ENCODE results near the gene FHIP2A.
"Not testable (repeated sequence)": the region's sequence is repeated elsewhere in the genome, so short reads cannot be mapped to it uniquely, and the experiment has no call there.

Gene FHIP2A

GRCh38 chr10:114854906-114855305 lies 33.3 kb downstream of the FHIP2A start:
- Histone ChIP-seq H3K4me1 (ENCODE audit: control insufficient read depth in 5 of 5, insufficient read depth in 5 of 5, low read length in 5 of 5) (peaks cover 0 to 14% (median 0%) of the 10 kb centered on the region in 5 donors), H3K9me3 (ENCODE audit: control insufficient read depth in 5 of 5, low read length in 5 of 5) (no peaks in the 10 kb centered on the region), H3K36me3 (ENCODE audit: control insufficient read depth in 5 of 5, insufficient read depth in 5 of 5, low read length in 5 of 5) (peaks cover 42 to 70% (median 55%) of the 10 kb centered on the region in 5 donors), H3K27ac (ENCODE audit: low read depth, low read length) (no peak overlapping the region), H3K27me3 (ENCODE audit: control insufficient read depth in 5 of 5, insufficient read depth in 4 of 5, low read length in 5 of 5) (no peaks in the 10 kb centered on the region), H3K9ac (ENCODE audit: low read length in 5 of 5) (peak overlapping the region in 1 of 5 donors; percentile 23), H3K4me3 (ENCODE audit: low read depth in 1 of 5, low read length in 5 of 5) (no peak overlapping the region)

DNA sequence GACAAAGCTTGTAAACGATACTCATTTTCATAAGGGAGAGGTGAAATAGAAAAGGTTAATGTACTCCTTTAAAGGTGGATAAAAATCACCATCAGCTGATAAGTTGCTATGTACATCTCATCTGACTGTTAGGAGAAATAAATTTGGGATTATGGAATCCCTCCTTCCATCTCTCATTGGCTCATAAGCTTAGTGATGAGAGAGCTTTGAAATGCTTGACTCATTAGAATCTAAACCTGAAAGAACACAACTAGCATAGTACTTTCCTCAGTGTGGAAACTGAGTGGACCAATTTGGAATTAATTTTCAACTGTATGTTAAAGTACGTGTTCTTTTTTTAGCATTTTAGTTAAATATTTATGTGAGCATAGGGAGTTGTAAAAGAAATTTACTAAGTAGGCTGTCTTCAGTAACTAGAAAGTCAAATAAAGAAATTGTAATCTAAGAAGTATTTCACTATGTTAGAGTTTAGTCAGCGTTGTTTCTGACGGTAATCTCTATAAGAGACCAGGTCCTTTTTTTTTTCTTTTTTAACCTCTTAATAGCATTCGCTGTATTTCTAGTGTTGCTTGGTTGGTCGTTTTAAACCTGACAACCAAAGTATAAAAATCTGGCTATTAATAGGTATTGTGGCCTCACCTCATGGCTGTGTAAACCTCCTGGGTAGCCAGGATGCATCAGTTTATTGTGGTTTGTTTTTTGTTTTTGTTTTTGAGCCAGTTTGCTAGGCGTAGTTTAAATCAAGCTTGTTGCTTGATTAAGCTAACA lies 34.4 kb downstream of the FHIP2A start:
- Histone ChIP-seq H3K27me3 (ENCODE audit: control insufficient read depth in 5 of 5, insufficient read depth in 4 of 5, low read length in 5 of 5) (no peaks in the 10 kb centered on the region), H3K4me1 (ENCODE audit: control insufficient read depth in 5 of 5, insufficient read depth in 5 of 5, low read length in 5 of 5) (peaks cover 0 to 14% (median 0%) of the 10 kb centered on the region in 5 donors), H3K27ac (ENCODE audit: low read depth, low read length) (peak overlapping the region; percentile 54), H3K9me3 (ENCODE audit: control insufficient read depth in 5 of 5, low read length in 5 of 5) (no peaks in the 10 kb centered on the region), H3K36me3 (ENCODE audit: control insufficient read depth in 5 of 5, insufficient read depth in 5 of 5, low read length in 5 of 5) (peaks cover 44 to 64% (median 51%) of the 10 kb centered on the region in 5 donors), H3K9ac (ENCODE audit: low read length in 5 of 5) (peak overlapping the region in 1 of 5 donors; percentile 43), H3K4me3 (ENCODE audit: low read depth in 1 of 5, low read length in 5 of 5) (no peak overlapping the region)

GRCh38 chr10:114856544-114857287 lies 35.1 kb downstream of the FHIP2A start:
- Histone ChIP-seq H3K9ac (ENCODE audit: low read length in 5 of 5) (peak overlapping the region in 2 of 5 donors; percentile 29 to 76), H3K36me3 (ENCODE audit: control insufficient read depth in 5 of 5, insufficient read depth in 5 of 5, low read length in 5 of 5) (peaks cover 46 to 67% (median 55%) of the 10 kb centered on the region in 5 donors), H3K27ac (ENCODE audit: low read depth, low read length) (peak overlapping the region; percentile 54), H3K4me1 (ENCODE audit: control insufficient read depth in 5 of 5, insufficient read depth in 5 of 5, low read length in 5 of 5) (peaks cover 0 to 14% (median 0%) of the 10 kb centered on the region in 5 donors), H3K27me3 (ENCODE audit: control insufficient read depth in 5 of 5, insufficient read depth in 4 of 5, low read length in 5 of 5) (no peaks in the 10 kb centered on the region), H3K4me3 (ENCODE audit: low read depth in 1 of 5, low read length in 5 of 5) (no peak overlapping the region), H3K9me3 (ENCODE audit: control insufficient read depth in 5 of 5, low read length in 5 of 5) (no peaks in the 10 kb centered on the region)

DNA sequence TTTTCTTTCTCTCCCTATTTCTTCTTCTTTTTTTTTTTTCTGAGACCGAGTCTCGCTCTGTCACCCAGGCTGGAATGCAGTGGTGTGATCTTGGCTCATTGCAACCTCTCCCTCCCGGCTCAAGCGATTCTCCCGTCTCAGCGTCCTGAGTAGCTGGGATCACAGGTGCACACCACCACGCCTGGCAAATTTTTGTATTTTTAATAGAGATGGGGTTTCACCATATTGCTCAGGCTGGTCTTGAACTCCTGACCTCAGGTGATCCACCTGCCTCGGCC lies 35.6 kb downstream of the FHIP2A start:
- H3K4me3 ChIP-seq (ENCODE audit: low read depth in 1 of 5, low read length in 5 of 5), result not testable (repeated sequence)
- peaks cover 46 to 65% (median 55%) of the 10 kb centered on the region in 5 donors for H3K36me3 ChIP-seq (ENCODE audit: control insufficient read depth in 5 of 5, insufficient read depth in 5 of 5, low read length in 5 of 5)

DNA sequence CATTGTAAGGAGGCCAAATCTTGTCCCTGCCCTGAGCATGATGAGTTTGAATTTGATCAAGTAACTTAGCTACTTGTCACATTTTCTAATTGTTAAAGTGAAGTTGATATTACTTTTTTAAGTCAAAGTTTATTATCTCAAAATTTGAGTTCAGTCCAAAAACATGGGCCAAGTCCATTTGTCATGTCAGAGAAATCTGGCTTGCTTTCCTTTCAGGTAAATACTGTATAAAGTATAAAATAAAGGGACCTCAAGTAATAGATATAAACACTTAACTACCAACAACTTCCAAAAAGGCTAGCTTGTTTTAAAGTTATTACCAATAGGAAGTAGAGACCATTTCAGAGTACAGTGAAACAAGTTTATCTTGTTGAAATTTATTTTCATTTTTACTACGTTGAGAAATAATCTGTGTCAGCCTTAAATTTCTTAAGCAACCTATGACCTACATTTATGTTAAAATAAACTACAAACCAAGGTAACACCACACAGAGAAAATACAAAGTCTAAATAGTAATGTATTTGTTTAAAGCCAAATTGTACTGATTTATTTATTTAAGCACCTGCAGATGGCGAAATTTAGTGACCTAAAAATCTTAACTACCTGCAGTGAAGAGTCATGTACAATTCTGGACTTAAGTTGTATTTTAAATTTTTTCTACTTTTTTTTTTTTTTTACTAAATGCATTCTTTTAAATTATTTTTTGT lies 36.5 kb downstream of the FHIP2A start:
- H3K36me3 ChIP-seq (ENCODE audit: control insufficient read depth in 5 of 5, insufficient read depth in 5 of 5, low read length in 5 of 5), result peaks cover 44 to 64% (median 58%) of the 10 kb centered on the region in 5 donors
- H3K27ac ChIP-seq (ENCODE audit: low read depth, low read length), result peak overlapping the region; percentile 54
- peaks cover 0 to 14% (median 0%) of the 10 kb centered on the region in 5 donors for H3K4me1 ChIP-seq (ENCODE audit: control insufficient read depth in 5 of 5, insufficient read depth in 5 of 5, low read length in 5 of 5)
- no peaks in the 10 kb centered on the region for H3K27me3 ChIP-seq (ENCODE audit: control insufficient read depth in 5 of 5, insufficient read depth in 4 of 5, low read length in 5 of 5)
- no peak overlapping the region for H3K4me3 ChIP-seq (ENCODE audit: low read depth in 1 of 5, low read length in 5 of 5)
- H3K9me3 ChIP-seq (ENCODE audit: control insufficient read depth in 5 of 5, low read length in 5 of 5), result no peaks in the 10 kb centered on the region
- H3K9ac ChIP-seq (ENCODE audit: low read length in 5 of 5), result peak overlapping the region in 1 of 5 donors; percentile 51

More for the DNA sequence above, 35.6 kb downstream of the FHIP2A start:
- Histone ChIP-seq H3K4me1 (ENCODE audit: control insufficient read depth in 5 of 5, insufficient read depth in 5 of 5, low read length in 5 of 5) (peaks cover 0 to 14% (median 0%) of the 10 kb centered on the region in 5 donors), H3K27ac (ENCODE audit: low read depth, low read length) (peak overlapping the region; percentile 54), H3K9ac (ENCODE audit: low read length in 5 of 5) (peak overlapping the region in 1 of 5 donors; percentile 76)
- not testable (repeated sequence) for H3K27me3 ChIP-seq (ENCODE audit: control insufficient read depth in 5 of 5, insufficient read depth in 4 of 5, low read length in 5 of 5); H3K9me3 ChIP-seq (ENCODE audit: control insufficient read depth in 5 of 5, low read length in 5 of 5)

GRCh38 chr10:114859222-114859621 lies 37.6 kb downstream of the FHIP2A start:
- Histone ChIP-seq H3K4me3 (ENCODE audit: low read depth in 1 of 5, low read length in 5 of 5) (no peak overlapping the region), H3K27me3 (ENCODE audit: control insufficient read depth in 5 of 5, insufficient read depth in 4 of 5, low read length in 5 of 5) (no peaks in the 10 kb centered on the region), H3K9ac (ENCODE audit: low read length in 5 of 5) (no peak overlapping the region), H3K4me1 (ENCODE audit: control insufficient read depth in 5 of 5, insufficient read depth in 5 of 5, low read length in 5 of 5) (peaks cover 0 to 14% (median 0%) of the 10 kb centered on the region in 5 donors), H3K9me3 (ENCODE audit: control insufficient read depth in 5 of 5, low read length in 5 of 5) (no peaks in the 10 kb centered on the region), H3K36me3 (ENCODE audit: control insufficient read depth in 5 of 5, insufficient read depth in 5 of 5, low read length in 5 of 5) (peaks cover 52 to 72% (median 66%) of the 10 kb centered on the region in 5 donors), H3K27ac (ENCODE audit: low read depth, low read length) (no peak overlapping the region)

GRCh38 chr10:114862456-114862855 lies 40.9 kb downstream of the FHIP2A start:
- H3K27me3 ChIP-seq (ENCODE audit: control insufficient read depth in 5 of 5, insufficient read depth in 4 of 5, low read length in 5 of 5), result no peaks in the 10 kb centered on the region
- no peak overlapping the region for H3K27ac ChIP-seq (ENCODE audit: low read depth, low read length)
- H3K4me1 ChIP-seq (ENCODE audit: control insufficient read depth in 5 of 5, insufficient read depth in 5 of 5, low read length in 5 of 5), result peaks cover 0 to 11% (median 0%) of the 10 kb centered on the region in 5 donors
- no peak overlapping the region for H3K9ac ChIP-seq (ENCODE audit: low read length in 5 of 5)
- H3K4me3 ChIP-seq (ENCODE audit: low read depth in 1 of 5, low read length in 5 of 5), result no peak overlapping the region
- peaks cover 40 to 54% (median 51%) of the 10 kb centered on the region in 5 donors for H3K36me3 ChIP-seq (ENCODE audit: control insufficient read depth in 5 of 5, insufficient read depth in 5 of 5, low read length in 5 of 5)
- no peaks in the 10 kb centered on the region for H3K9me3 ChIP-seq (ENCODE audit: control insufficient read depth in 5 of 5, low read length in 5 of 5)

GRCh38 chr10:114867365-114867764 lies 45.8 kb downstream of the FHIP2A start:
- peaks cover 15 to 29% (median 23%) of the 10 kb centered on the region in 5 donors for H3K36me3 ChIP-seq (ENCODE audit: control insufficient read depth in 5 of 5, insufficient read depth in 5 of 5, low read length in 5 of 5)
- H3K27ac ChIP-seq (ENCODE audit: low read depth, low read length), result no peak overlapping the region
- no peaks in the 10 kb centered on the region for H3K9me3 ChIP-seq (ENCODE audit: control insufficient read depth in 5 of 5, low read length in 5 of 5)
- H3K4me3 ChIP-seq (ENCODE audit: low read depth in 1 of 5, low read length in 5 of 5), result no peak overlapping the region
- peaks cover 0 to 3% (median 0%) of the 10 kb centered on the region in 5 donors for H3K4me1 ChIP-seq (ENCODE audit: control insufficient read depth in 5 of 5, insufficient read depth in 5 of 5, low read length in 5 of 5)
- H3K27me3 ChIP-seq (ENCODE audit: control insufficient read depth in 5 of 5, insufficient read depth in 4 of 5, low read length in 5 of 5), result no peaks in the 10 kb centered on the region
- H3K9ac ChIP-seq (ENCODE audit: low read length in 5 of 5), result no peak overlapping the region

DNA sequence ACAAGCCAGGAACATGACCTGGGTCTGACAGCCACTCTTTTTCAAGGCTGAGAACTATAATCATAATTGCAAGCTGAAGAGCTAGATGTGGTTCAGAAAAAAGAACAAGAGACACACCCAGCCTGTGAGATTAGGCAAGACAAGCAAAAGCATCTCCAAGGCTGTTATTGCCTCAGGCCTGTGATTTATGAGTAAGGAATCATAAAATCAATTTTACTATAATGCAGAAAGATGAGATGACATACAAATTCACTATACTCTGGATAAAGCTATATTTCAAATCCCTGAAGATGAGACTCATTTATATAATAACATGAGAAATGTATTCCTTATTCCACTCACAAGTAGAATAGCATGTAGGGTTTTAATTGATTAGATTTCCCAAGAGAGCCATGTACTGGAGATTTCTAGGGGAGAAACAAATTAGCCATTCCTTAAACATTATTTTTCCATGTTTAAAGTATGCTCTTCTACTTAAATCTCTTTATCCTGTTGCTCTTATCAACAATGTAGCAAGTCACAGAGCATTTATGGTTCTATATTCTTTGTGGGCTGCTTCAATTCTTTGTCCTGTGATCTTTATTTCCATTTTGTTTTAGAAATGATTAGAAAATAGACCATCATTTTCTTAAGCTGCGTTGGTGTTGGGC lies 47.4 kb downstream of the FHIP2A start:
- Histone ChIP-seq H3K9me3 (ENCODE audit: control insufficient read depth in 5 of 5, low read length in 5 of 5) (no peaks in the 10 kb centered on the region), H3K4me1 (ENCODE audit: control insufficient read depth in 5 of 5, insufficient read depth in 5 of 5, low read length in 5 of 5) (peaks cover 0 to 3% (median 0%) of the 10 kb centered on the region in 5 donors), H3K36me3 (ENCODE audit: control insufficient read depth in 5 of 5, insufficient read depth in 5 of 5, low read length in 5 of 5) (peaks cover 5 to 14% (median 9%) of the 10 kb centered on the region in 5 donors), H3K27me3 (ENCODE audit: control insufficient read depth in 5 of 5, insufficient read depth in 4 of 5, low read length in 5 of 5) (no peaks in the 10 kb centered on the region), H3K9ac (ENCODE audit: low read length in 5 of 5) (no peak overlapping the region), H3K4me3 (ENCODE audit: low read depth in 1 of 5, low read length in 5 of 5) (no peak overlapping the region), H3K27ac (ENCODE audit: low read depth, low read length) (no peak overlapping the region)
